Mesenteric fat pad (tissue), 1 donor: ENCODE data around the gene PTPN14. TPM values are rescaled to one million over a fixed set of nuclear protein-coding genes. Genes with fewer than 3 reads are reported as not detected.

Source experiments
- DNase-seq: peaks from one replicate; pipeline ENCODE4 v3.0.0-alpha.2; 2020; ENCODE audit warnings: low spot score
- total RNA-seq: library from RNA; stranded (reverse); fragmentation: NEBNext Ultra II Directional; extraction: Animal tissue kit (Norgen Biotek cat#: 25700); gene quantifications from one replicate; pipeline ENCODE4 v1.2.1, GENCODE V29; 2021
- donor health status: DM: yes; HTN: yes; CAD: no.

The PTPN14 gene
- total RNA-seq, 1 donor from 2014 or later: 47.6 TPM

DNA sequence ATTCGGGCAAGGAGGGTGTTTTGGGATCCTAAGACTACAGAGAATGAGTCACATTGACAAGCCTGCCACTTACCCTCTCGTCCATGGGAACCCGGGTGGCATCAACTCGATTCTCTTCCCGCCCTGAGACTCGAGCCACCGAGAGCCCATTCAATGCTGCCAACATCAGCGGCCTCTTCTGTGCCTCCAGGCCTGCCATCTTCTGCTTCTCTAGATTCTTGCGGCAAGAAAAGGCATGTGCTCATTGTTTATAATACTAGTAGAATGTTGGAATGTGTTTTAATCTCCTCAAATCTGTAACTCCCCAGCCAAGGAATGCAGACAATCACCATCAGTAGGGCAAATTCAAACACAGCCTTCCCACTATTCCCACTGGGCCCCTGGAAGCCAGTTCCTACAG is 173.5 kb downstream of the PTPN14 start:
- no peak for DNase-seq

DNA sequence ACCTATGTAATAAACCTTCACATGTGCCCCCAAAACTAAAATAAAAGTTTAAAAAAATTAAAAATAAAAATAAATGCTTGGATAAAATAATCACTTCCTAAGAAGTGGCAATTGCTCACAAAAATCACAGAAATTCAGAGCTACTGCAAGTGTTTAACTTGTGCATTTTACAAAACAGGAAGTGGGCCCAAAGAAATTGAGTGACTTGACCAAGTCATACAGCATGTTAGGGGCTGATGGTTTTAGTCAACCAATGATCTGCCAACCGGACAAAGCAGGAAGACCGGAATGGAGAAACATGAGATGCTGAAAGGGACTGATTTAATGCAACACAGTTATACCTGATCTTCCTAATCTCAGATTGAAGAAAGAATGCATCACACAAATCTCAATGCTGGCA is 173.9 kb downstream of the PTPN14 start:
- DNase-seq: no peak

DNA sequence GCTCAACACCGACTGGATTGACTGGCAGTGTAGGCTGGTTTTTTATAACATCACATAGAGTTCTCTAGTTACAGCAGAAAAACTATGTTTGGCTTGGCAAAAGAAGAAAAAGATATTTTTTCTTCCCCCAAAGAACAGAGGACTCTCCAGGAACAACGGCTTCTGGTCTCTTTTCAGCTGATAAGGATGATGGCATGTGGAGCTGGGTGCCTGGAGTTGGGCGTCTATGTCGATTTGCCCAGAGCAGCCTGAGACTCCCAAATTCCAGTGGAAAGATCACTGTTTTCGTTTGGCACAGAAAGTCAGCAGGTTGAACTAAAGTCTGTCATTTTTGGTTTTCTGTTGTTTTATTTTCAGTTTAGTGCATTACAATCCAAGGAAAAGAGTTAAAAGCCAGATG is 179.3 kb downstream of the PTPN14 start:
- no peak for DNase-seq

DNA sequence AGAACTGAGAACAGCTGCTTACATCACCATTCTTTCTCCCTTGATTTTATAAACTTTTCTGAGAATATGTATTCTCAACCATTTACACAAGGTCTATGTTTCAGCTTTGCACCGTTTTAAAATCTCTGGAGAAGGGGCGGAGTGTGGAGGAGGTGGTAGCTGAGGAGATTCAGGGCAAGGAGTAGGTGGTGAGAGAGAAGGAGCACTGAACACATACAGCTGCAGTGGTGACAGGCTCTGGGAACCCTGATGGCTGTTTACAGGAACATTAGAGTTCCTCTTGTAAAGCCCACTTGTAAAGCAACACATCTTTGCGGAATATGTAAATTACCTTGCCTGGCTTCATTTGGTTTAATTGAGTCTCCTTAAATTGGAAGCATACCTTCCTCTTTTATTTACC is 180.8 kb downstream of the PTPN14 start:
- no peak for DNase-seq

DNA sequence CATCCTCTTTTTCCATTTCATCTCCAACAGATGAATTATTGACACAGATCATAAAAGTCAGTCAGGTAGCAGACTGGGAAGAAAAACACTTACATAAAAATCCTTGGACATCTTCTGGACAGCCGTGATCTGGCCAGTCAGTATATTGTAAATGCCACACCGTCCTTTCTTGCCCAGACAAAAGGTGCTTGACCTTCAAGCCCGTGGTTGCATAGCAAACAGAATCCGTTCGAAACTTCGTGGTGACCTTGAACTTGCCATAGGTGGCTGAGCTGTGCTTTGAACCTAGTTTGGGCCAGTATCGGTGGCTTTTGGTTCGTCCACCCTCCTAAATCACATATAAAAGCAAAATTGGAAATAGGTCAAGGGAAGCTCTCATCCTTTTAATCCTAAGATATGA is 182.0 kb downstream of the PTPN14 start:
- DNase-seq: no peak

DNA sequence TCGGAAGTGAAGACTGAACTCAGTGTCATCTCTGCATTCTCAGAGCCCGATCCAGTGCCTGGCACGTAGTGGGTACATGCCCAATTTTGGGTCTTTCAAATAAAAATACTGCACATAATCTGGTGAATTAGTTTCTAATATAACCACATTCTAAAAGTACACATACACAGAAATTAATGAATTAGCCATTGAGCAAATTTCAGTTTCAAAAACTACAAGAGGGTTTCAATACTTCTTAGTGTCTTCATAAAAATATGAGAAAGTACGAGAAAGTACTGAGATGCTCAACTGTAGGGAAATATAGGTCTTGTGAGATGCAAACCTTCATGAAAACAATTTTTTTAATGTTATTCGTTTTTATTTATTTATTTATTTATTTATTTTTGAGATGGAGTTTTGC is 183.6 kb downstream of the PTPN14 start:
- no peak for DNase-seq

DNA sequence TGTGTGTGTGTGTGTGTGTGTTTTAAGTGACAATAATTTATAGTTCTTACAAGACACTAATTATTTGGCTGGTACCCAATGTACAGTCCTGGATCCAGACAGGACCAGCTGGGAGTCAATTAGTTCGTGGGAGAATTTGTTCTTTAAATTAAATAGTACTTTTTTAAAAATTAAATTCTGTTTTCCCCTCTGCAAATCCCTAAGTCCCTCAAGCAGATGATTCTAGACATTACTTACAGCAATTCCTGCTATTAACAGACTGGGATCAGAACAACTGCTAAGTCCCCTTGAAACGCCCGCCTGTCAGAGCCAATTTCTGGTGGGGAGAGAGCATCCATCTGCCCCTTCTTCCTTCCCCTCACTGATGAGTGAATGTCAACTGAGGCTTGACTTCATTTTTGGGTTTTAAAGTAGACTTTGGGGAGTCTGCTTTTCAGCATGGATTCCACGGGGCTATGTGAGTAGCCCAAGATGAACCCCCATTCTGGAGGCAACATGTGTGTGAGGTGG is 186.6 kb downstream of the PTPN14 start:
- no peak for DNase-seq

DNA sequence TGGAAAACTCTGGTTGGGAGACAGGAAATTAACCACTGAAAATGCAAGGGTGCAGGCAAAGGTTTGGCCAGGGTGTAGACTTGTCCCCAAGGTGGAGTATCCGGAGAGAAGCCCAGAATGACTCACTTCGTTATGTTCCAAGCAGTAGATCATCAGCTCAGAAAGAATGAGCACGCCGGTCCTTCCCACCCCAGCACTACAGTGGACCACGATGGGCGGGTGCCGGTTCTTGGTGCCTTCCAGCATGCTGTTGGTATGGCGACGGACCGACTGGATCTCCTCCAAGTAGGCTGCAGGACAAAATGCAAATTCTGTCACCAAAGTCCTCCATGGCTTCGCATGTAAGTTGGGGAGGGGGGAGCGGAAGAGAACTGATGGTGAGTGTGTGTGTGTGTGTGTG is 187.0 kb downstream of the PTPN14 start:
- no peak for DNase-seq

DNA sequence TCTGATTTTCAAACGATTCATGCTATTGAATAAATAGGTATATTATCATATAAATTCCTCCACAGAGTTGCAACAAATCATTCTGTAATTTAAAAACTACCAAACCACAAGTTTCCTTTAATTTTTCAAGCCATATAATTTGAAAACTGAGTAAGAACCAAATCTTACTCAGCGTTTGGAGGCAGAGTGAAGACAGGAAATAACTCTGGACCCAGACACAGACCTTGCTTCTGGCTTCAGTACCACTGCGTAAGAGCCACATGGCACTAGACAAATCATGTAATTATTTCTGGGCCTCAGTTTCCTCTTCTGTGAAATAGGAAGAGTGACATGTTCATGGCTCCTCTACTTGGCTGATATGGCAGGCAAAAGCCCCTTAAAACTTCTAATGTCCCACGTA is 188.0 kb downstream of the PTPN14 start:
- no peak for DNase-seq

DNA sequence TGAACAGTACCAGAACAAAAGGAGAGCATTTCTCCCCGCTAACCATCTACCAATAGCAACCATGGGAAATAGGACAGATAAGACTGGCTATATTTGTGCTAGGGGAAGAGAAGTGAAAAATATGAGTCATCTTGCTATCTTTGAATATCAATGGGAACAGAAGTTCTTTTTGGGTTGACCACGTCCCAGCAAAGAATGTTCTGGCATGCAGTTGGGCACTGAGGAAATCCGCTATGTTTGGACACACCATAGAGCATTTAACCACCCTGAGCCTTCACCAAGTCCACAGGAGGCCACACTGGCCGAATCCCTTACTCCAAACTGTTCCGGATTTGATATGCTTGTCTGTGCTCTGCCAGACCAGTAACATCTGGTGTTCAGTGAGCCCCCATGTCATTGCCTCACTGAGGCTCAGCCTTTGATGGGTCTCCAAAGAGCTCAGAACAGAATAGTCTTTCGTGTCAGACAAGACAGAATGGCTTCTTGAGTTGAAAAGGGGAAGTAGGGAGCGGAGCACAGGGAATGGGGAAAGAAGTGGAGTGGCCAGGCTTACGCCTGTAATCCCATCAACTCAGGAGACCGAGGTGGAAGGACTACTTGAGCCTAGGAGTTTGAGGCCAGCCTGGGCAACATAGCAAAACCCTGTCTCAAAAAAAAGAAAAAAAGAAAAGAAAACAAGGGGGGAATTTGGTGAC is 189.1 kb downstream of the PTPN14 start:
- no peak for DNase-seq

DNA sequence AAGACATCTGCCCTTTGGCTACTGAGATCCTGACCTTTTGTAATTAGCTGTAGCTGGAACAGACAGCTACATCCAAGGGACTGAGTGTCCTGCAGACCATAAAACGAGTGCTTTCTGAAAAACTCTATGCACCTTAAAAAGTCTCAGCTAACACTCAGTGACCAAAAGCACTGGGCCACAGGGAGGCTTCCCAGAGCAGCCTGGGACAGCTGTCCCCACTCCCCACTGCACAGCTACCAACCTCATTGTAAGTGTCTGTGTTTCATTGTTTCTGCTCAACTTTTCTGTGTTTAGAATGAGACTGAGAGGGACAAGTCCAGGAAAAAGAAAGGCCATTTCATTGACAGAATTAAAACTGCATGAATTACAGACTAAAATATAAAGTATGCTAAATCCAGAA is 189.8 kb downstream of the PTPN14 start:
- no peak for DNase-seq

DNA sequence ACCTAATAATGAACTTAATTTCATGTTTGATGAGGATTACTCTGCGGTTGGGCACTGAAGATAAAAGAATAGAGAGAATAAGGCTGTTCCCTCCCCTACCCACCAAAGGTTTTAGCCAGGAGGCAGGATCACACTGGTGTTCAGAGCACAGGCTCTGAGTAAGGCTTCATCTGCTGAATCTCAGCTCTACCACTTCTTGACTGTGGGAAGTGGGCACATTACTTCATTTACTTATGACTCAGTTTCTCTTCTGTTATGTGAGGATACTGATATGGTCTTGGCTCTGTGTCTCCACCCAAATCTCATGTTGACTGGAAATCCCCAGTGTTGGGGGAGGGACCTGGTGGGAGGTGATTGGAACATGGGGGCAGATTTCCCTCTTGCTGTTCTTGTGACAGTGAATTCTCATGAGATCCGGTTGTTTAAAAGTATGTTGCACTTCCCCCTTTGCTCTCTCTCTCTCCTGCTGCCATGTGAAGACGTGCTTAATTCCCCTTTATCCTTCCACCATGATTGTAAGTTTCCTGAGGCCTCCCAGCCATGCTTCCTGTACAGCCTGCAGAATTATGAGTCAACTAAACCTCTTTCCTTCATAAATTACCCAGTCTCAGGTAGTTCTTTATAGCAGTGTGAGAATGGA is 190.8 kb downstream of the PTPN14 start:
- DNase-seq: no peak

DNA sequence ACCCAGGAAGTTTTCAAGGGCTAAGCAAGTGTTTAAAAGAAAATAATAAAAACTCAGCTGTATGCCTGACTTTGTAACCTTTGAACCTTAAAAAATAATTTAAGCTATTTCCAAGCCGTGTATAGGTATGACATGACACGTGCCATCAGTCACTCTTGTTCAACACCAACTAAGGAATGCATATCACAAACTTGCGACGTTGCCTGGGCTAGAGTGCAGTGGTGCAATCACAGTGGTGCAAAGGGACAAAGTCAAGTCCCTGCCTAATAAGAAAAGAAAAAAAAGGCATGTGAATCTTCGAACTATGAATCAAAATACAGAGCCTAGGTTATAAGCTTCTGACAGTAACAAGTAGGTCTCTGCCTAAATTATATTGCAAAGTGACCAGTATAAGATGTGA is 191.3 kb downstream of the PTPN14 start:
- DNase-seq: no peak

DNA sequence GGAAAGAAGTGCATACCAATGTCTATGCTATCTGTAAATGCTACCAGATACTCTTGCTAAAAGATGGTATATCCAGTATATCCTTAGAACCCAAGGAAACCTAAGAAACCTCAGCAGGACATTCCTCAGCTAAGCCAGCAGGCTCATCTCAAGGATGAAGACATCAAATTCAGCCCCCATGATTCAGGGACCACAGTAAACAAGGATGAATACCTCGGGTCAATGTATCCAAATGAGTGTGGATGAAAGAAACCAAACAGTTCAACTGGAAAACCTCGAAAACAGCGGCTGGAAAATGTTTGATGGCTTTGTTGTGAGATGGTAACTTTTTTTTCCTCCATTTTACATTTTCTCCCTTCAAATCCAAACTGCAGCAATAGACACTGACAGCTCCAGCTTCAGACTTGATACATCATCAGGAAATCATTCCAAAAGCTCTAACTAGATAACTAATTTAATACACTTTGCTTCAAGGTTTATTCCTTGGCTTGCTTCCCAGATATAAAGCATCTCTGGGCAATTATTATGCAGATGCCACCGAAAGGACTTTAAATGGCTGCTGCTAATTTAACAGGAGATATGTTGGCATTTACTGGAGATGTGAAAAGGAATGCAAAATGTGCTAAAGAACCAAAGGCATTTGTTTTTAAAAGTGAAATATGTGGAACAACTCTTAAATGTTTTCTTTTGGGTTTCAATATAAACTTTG is 196.8 kb downstream of the PTPN14 start:
- no peak for DNase-seq

DNA sequence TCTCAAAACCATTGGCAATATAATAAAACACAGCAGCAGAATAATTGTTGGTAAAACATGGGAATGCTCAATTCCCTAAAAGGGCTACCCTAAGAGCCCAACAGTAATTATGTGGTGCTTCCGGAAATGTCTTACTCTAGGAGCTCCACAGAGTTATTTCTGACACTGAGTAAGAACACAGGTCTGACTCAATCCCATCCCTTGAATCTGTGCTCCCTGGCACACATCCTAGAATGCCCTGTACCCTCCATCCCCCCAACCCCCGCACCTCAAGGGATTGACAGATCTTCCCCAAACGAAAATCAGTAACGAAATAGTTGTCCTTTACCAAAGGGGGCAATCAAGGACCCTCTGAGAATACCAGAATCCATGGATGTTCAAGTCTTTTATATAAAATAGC is 198.6 kb downstream of the PTPN14 start:
- no peak for DNase-seq

DNA sequence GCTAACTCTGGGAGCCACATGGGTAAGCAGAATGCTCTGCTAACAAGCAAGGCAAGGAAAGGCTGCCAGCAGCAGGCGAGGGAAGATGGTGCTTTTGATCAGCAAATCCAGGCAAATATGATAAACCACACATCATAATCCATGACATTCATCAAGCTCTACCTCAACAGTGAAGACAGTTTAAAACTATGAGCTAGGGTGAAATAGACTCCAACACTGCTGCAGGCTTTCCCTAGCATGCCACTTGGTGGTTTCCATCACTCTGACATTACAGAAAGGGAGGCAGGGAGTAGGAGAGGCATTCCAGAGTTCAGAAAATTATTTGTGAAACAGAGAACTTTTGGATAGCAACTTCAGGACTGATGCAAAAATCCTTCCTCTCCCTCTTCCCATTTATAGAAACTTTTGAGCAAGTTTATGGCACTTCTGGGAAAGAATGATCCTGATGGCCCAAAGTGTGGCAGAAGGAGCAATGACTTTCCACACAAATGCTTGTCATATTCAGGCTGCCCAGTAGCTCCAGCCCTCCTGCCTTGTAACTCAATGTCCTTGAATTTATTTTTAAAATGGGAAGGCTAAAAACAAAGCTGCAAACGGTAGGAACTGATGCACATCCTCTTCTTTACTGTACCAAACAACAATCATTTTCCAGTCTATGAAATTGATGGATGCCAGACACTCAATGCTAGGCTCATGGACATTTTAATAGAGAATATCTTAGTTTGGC is 199.7 kb downstream of the PTPN14 start:
- no peak for DNase-seq

DNA sequence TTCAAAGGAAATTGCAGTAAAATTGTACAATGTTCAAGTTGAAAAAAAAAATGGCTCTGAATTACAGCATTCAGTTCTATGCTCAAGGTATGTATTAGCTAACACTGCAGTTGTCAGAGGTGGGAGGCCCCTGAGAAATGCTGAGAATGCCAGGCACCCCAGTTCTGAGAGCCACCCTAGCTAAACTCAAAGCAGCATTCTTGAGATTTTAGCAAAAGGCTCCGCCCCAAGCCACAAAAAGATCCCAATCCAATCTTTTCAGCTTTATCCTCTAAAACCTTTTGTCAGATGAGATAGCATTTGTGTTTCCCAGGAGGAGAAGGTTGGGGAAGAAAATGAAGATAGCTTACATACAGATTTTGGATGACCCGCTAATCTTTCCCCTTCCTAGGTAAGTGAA is 201.6 kb downstream of the PTPN14 start:
- no peak for DNase-seq

DNA sequence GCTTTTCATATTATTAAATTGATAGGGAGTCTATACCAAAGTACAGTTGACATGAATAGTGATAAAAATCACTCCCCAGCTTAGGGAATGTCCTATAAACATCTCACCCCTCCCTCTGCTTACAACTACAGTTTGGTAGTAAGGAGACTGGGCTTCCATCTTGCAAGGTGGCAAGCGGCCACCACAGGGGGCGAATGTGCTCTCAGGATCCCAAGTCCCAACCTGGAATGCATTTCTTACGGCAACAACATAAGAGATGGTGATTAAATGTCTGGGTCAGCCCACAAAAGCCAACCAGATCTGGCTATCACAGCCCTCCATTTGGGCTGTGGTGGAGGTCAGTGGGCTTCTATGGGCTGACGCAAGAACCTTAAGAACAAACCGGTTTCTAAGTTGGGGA is 202.4 kb downstream of the PTPN14 start:
- DNase-seq: no peak

DNA sequence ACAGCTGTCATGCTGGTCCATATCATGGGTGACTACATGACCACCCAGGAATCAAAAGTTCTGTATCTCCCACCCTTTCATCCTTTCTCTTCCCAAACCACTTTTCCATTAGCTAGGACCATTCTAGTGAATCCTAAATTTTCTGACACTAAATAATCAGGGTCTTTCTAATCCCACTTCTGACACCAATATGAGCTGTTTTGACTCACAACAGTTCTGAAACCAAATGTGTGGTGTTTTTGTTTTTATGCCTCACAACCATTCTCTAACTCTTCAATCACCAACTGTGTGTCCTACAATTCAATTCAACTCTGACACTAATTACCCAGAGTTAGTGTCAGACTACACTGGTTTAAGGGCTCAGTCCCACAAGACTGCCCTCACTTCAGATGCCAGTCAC is 206.5 kb downstream of the PTPN14 start:
- no peak for DNase-seq

DNA sequence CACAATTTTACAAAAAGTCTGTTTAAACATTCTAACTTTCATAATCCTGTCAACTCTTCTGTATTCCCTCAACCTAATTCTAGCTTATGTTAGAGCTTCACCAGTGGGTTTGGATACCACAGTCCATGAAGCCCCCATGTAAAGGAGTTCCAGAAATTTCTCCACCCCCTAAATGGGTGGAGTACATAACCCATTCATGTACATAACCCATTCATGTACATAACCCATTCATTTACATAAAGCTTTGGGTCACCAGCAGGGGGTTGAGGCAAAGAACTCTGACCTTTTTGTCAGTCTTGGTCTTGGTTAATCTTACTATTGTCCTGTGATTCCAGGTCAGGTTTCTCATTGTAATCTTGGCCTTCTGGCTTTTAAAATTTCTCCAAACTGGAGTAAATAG is 208.9 kb downstream of the PTPN14 start:
- no peak for DNase-seq

DNA sequence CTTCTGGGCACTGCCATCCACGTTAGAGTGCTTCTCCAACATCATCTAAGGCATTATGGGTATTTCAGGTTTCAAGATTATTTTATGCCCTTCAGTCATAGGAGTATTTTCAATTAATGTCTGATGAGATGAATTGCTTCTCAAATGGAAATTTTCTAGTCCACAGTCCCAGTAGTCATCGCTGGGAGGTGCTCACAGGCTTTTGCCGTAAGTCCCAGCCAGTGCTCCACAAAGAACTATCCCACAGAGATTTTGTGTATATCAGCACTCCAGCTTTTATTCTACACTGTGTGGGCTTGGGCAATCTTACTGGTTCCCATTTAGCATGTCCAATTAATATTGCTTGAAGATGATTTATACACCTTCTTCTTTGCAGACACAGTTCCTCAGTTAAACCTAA is 209.5 kb downstream of the PTPN14 start:
- no peak for DNase-seq

DNA sequence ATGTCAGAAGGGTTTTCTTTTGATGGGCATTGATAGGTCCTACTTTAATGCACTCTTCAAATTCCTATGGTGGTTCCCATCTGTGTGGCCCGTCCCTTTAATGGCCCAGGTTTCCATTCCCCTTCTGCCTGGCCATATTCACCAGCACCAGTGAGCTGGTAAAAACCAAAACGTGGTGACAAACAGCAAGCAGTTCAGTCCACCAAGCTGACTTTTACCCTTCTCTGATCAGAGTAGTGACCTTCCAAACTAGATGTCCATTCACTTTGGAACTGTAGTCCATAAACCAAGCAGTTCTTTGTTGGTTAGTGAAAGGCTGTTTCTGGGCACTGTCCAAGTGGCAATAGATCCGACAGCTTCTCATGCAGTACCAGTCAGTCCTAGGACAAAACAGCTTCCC is 209.9 kb downstream of the PTPN14 start:
- DNase-seq: no peak
